Neural cell (in vitro differentiated cells): ENCODE data around the gene MEX3A. TPM values are rescaled to one million over a fixed set of nuclear protein-coding genes. Genes with fewer than 3 reads are reported as not detected.

ENCODE experiments used
- H2AFZ ChIP-seq: fragments of 200-600, 300-800 bp; sonication (generic), shearing (Covaris generic); 2 replicates; pipeline ENCODE4 v1.6.0; 2014; ENCODE audit warnings: low read depth, mild to moderate bottlenecking, antibody characterized with exemption, low read length, moderate library complexity
- H3F3A ChIP-seq: fragments of 200-600 bp; shearing (Covaris generic); 2 replicates; pipeline ENCODE4 v1.6.1; 2016; ENCODE audit warnings: mild to moderate bottlenecking, moderate library complexity, mixed read lengths, antibody characterized with exemption, low read length; ENCODE audit not compliant: insufficient read depth, poor library complexity, severe bottlenecking
- H3K27ac ChIP-seq: fragments of 200-600, 300-800 bp; sonication (generic), shearing (Covaris generic); 2 replicates; pipeline ENCODE4 v1.5.1; 2014; ENCODE audit warnings: mild to moderate bottlenecking, low read length, moderate library complexity
- H3K27me3 ChIP-seq: fragments of 300-800, 200-600 bp; sonication (generic), shearing (Covaris generic); 2 replicates; pipeline ENCODE4 v1.6.0; 2014; ENCODE audit warnings: mild to moderate bottlenecking, low read depth, low read length, moderate library complexity; ENCODE audit not compliant: insufficient read depth
- H3K36me3 ChIP-seq: fragments of 300-800, 200-600 bp; sonication (generic), shearing (Covaris generic); 2 replicates; pipeline ENCODE4 v1.5.1; 2014; ENCODE audit warnings: mild to moderate bottlenecking, antibody characterized with exemption, low read length, moderate library complexity; ENCODE audit not compliant: insufficient read depth
- H3K4me2 ChIP-seq: fragments of 300-800, 200-600 bp; sonication (generic), shearing (Covaris generic); 2 replicates; pipeline ENCODE4 v1.6.0; 2014; ENCODE audit warnings: mild to moderate bottlenecking, low read length
- H3K4me3 ChIP-seq: fragments of 300-800, 200-600 bp; sonication (generic), shearing (Covaris generic); 2 replicates; pipeline ENCODE4 v1.5.1; 2014; ENCODE audit warnings: mild to moderate bottlenecking, low read length, moderate library complexity
- H3K79me2 ChIP-seq: fragments of 200-600 bp; shearing (Covaris generic); replicated peaks from 2 replicates; pipeline ENCODE4 v1.6.0; 2014; ENCODE audit warnings: mild to moderate bottlenecking, low read length, moderate library complexity; ENCODE audit not compliant: insufficient read depth
- H3K9ac ChIP-seq: fragments of 300-800, 200-600 bp; sonication (generic), shearing (Covaris generic); 2 replicates; pipeline ENCODE4 v1.6.1; 2016; ENCODE audit warnings: mild to moderate bottlenecking, low read length, mixed read lengths
- H3K9me2 ChIP-seq: fragments of 200-600 bp; shearing (Covaris generic); 2 replicates; pipeline ENCODE4 v1.6.1; 2016; ENCODE audit warnings: mild to moderate bottlenecking, low read length, mixed read lengths; ENCODE audit not compliant: insufficient read depth
- H3K9me3 ChIP-seq: fragments of 200-600, 300-800 bp; sonication (generic), shearing (Covaris generic); 2 replicates; pipeline ENCODE4 v1.6.1; 2016; ENCODE audit warnings: mild to moderate bottlenecking, mixed run types, low read length, moderate library complexity, mixed read lengths
- H4K20me1 ChIP-seq: fragments of 200-600 bp; shearing (Covaris generic); 2 replicates; pipeline ENCODE4 v1.6.1; 2016; ENCODE audit warnings: mild to moderate bottlenecking, mixed run types; ENCODE audit not compliant: insufficient read depth
- CTCF ChIP-seq: fragments of 450-650 bp; IDR thresholded peaks from 2 replicates; pipeline ENCODE4 v1.5.1; 2014; ENCODE audit warnings: antibody characterized with exemption, mild to moderate bottlenecking, moderate library complexity; ENCODE audit not compliant: poor library complexity, severe bottlenecking
- EP300 ChIP-seq: fragments of 450-650 bp; conservative IDR thresholded peaks from 2 replicates; pipeline ENCODE4 v1.6.1; 2014; ENCODE audit warnings: antibody characterized with exemption, mild to moderate bottlenecking, moderate library complexity; ENCODE audit not compliant: poor library complexity, severe bottlenecking
- EZH2 ChIP-seq: fragments of 200-600, 300-800 bp; shearing (Covaris generic), sonication (generic); IDR thresholded peaks from 2 replicates; pipeline ENCODE4 v1.6.1; 2014; ENCODE audit warnings: antibody characterized with exemption, low read length, borderline replicate concordance, mild to moderate bottlenecking; ENCODE audit not compliant: insufficient read depth, poor library complexity, severe bottlenecking
- MXI1 ChIP-seq: fragments of 450-650 bp; conservative IDR thresholded peaks from 2 replicates; pipeline ENCODE4 v1.6.1; 2014; ENCODE audit warnings: antibody characterized with exemption, mild to moderate bottlenecking; ENCODE audit not compliant: poor library complexity, severe bottlenecking
- POLR2AphosphoS5 ChIP-seq: IDR thresholded peaks from 2 replicates; pipeline ENCODE4 v1.6.1; 2012
- RAD21 ChIP-seq: fragments of 450-650 bp; conservative IDR thresholded peaks from 2 replicates; pipeline ENCODE4 v1.6.1; 2014; ENCODE audit warnings: antibody characterized with exemption, mild to moderate bottlenecking, moderate library complexity
- REST ChIP-seq: IDR thresholded peaks from 2 replicates; pipeline ENCODE4 v1.6.1; 2012; ENCODE audit warnings: borderline replicate concordance
- SMC3 ChIP-seq: fragments of 450-650 bp; conservative IDR thresholded peaks from 2 replicates; pipeline ENCODE4 v1.6.1; 2014; ENCODE audit warnings: antibody characterized with exemption, mild to moderate bottlenecking, moderate library complexity; ENCODE audit not compliant: poor library complexity
- TAF1 ChIP-seq: IDR thresholded peaks from 2 replicates; pipeline ENCODE4 v1.6.1; 2012; ENCODE audit warnings: low read depth
- polyA plus RNA-seq: library from polyadenylated mRNA; depleted of rRNA; stranded (reverse); fragments of >200 nt; gene quantifications from 2 replicates; pipeline ENCODE4 v1.2.3, GENCODE V29; 2014

The MEX3A gene
- polyA plus RNA-seq, 1 donor from 2014 or later, result 39.8 TPM

- Histone ChIP-seq H2AFZ (no peak overlapping the region), H3K27ac (no peak overlapping the region), H3K9me3 (no peaks in the 10 kb centered on the region), H3K9ac (no peak overlapping the region), H3K27me3 (no peaks in the 10 kb centered on the region), H3K79me2 (peaks cover 3% of the 10 kb centered on the region), H3K9me2 (no peaks in the 10 kb centered on the region), H3K4me2 (no peak overlapping the region), H3K36me3 (no peaks in the 10 kb centered on the region), H3F3A (no peaks in the 10 kb centered on the region), H3K4me3 (no peak overlapping the region), H4K20me1 (no peaks in the 10 kb centered on the region)
- TF ChIP-seq MXI1 (no peak), POLR2AphosphoS5 (no peak), CTCF (no peak), RAD21 (no peak), REST (no peak), TAF1 (no peak), EP300 (no peak), SMC3 (no peak), EZH2 (no peak)
Observed at GRCh38 chr1:156128308-156128653, 46.0 kb upstream of the MEX3A start.

- no peak overlapping the region for H3K4me2 ChIP-seq
- H2AFZ ChIP-seq, result no peak overlapping the region
- no peaks in the 10 kb centered on the region for H3F3A ChIP-seq
- no peaks in the 10 kb centered on the region for H4K20me1 ChIP-seq
- H3K79me2 ChIP-seq, result peaks cover 3% of the 10 kb centered on the region
- H3K4me3 ChIP-seq, result no peak overlapping the region
- H3K9me3 ChIP-seq, result no peaks in the 10 kb centered on the region
- H3K9me2 ChIP-seq, result no peaks in the 10 kb centered on the region
- H3K36me3 ChIP-seq, result no peaks in the 10 kb centered on the region
- H3K9ac ChIP-seq, result no peak overlapping the region
- H3K27me3 ChIP-seq, result no peaks in the 10 kb centered on the region
- no peak overlapping the region for H3K27ac ChIP-seq
- no peak for TF ChIP-seq REST
- no peak for TF ChIP-seq CTCF
- no peak for TF ChIP-seq TAF1
- no peak for TF ChIP-seq POLR2AphosphoS5
- TF ChIP-seq MXI1, result no peak
- TF ChIP-seq RAD21, result no peak
- TF ChIP-seq EP300, result no peak
- no peak for TF ChIP-seq EZH2
Observed at GRCh38 chr1:156126630-156127534, 44.6 kb upstream of the MEX3A start.
